Measurements from ENCODE around the gene NEURL3. TPM values are rescaled to one million over a fixed set of nuclear protein-coding genes. Genes with fewer than 3 reads are reported as not detected.
A peak's percentile ranks its signal among the peaks of the same experiment; 100 is the strongest.

The NEURL3 gene
- total and polyA plus RNA-seq, 2 of the 8 experiments (the other 6 are each of a cell fraction or from before 2014, with no cell fraction given): not detected

DNA sequence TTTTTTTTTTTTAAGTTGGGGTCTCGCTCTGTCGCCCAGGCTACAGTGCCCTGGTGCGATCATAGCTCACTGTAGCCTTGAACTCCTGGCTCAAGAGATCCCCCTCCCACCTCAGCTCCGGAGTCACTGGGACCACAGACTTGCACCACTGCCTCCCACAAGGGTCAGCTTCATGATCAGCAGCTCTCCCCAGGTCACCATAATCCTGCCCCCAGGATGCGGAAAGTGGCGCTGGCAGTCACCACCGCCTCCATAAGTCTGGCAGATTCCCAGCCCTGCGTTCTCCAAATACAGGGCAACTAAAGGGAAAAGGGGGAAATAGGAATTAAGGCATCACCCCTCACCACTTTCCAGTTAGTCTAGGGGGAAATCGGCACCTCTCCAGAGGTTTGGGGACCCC is 26.2 kb upstream of the NEURL3 start:
- Histone ChIP-seq H3K4me1 (replicated peaks in 1 of 4; ENCODE audit: control insufficient read depth in 3 of 4, insufficient read depth in 4 of 4, low read length in 3 of 4) (peaks cover 2 to 6% (median 3%) of the 10 kb centered on the region in 4 experiments), H3K23ac (ENCODE audit: insufficient read length) (no peak overlapping the region), H2BK5ac (ENCODE audit: low read depth, low read length) (no peak overlapping the region), H3K23me2 (ENCODE audit: low read depth, low read length) (peaks cover 8% of the 10 kb centered on the region; the same call in 1 of the 2 replicates), H3K27ac (ENCODE audit: low read depth, low read length) (no peak overlapping the region), H3K18ac (ENCODE audit: extremely low read depth, low read length) (no peak overlapping the region), H4K8ac (ENCODE audit: extremely low read depth, insufficient read depth, low read length) (no peak overlapping the region), H3K4ac (replicated peaks; ENCODE audit: insufficient read length, low read depth, low read length) (no peak overlapping the region), H3K79me2 (ENCODE audit: control insufficient read depth in 1 of 2, insufficient read depth in 2 of 2, low read length in 2 of 2) (no peaks in the 10 kb centered on the region), H2BK120ac (replicated peaks; ENCODE audit: low read depth, low read length) (no peak overlapping the region), H3K9me3 (ENCODE audit: insufficient read depth in 2 of 2, low read depth in 1 of 2, low read length in 1 of 2) (no peaks in the 10 kb centered on the region), H4K91ac (replicated peaks; ENCODE audit: insufficient read length, low read length) (no peak overlapping the region), H2BK20ac (ENCODE audit: low read length) (no peak overlapping the region), H2AFZ (ENCODE audit: low read length) (no peak overlapping the region), H3K14ac (ENCODE audit: insufficient read length) (no peak overlapping the region), H3K4me2 (ENCODE audit: insufficient read depth in 1 of 2, low read depth in 2 of 2, low read length in 2 of 2) (peak overlapping the region; percentile 73 to 94), H3K36me3 (ENCODE audit: control insufficient read depth in 2 of 4, insufficient read depth in 4 of 4, low read length in 3 of 4) (no peaks in the 10 kb centered on the region), H4K5ac (ENCODE audit: insufficient read length, low read depth, low read length) (no peak overlapping the region), H3K56ac (replicated peaks; ENCODE audit: insufficient read length, low read depth, low read length) (no peak overlapping the region), H2AK5ac (ENCODE audit: low read depth, low read length) (no peak overlapping the region), H2BK15ac (ENCODE audit: low read length) (0 out of 2 replicates have a peak overlapping the region, but pooled peaks have one; percentile 72), H3K9ac (replicated peaks in 1 of 4; ENCODE audit: extremely low read depth in 1 of 4, low read depth in 3 of 4, low read length in 3 of 4) (no peak overlapping the region), H2BK12ac (ENCODE audit: low read depth, low read length) (no peak overlapping the region), H3K4me3 (ENCODE audit: extremely low read depth in 1 of 4, insufficient read depth in 2 of 4, low read depth in 3 of 4, low read length in 4 of 4) (peak overlapping the region in 3 of 4 experiments; percentile 22 to 58 (median 40); a peak in 4 of 8 replicates), H4K20me1 (replicated peaks in 1 of 2; ENCODE audit: control insufficient read depth in 1 of 2, insufficient read depth in 2 of 2, low read length in 2 of 2) (no peaks in the 10 kb centered on the region), H3K79me1 (ENCODE audit: low read depth, low read length) (no peaks in the 10 kb centered on the region), H3K27me3 (replicated peaks in 1 of 4; ENCODE audit: control insufficient read depth in 3 of 4, extremely low read depth in 1 of 4, insufficient read depth in 3 of 4, low read length in 3 of 4) (peaks cover 0 to 22% (median 17%) of the 10 kb centered on the region in 4 experiments; a peak in 6 of 7 replicates)
- WGBS, 2 experiments (ENCODE audit: extremely low coverage in 1 of 2, insufficient coverage in 1 of 2, insufficient read length in 1 of 2, insufficient replicate concordance in 2 of 2, low coverage in 1 of 2, low lambda C conversion rate in 2 of 2, missing lambda C conversion rate in 1 of 2): 73% methylated on average over 9 of the region's 9 CpGs; no CpG with 5 or more reads in 1 of the 2 experiments
- CTCF ChIA-PET (ENCODE audit: partially characterized antibody): interaction anchor here (1.0 to 18.5 kb wide), 6 partner anchors 8 to 142 kb away, joined by 4 to 361 read pairs (median 14); no protein-coding TSS in a partner anchor
- no peak for DNase-seq (ENCODE audit: low read depth in 1 of 2, low spot score in 2 of 2)
- TF ChIP-seq BACH1 (IDR thresholded peaks at IDR 0.05; ENCODE audit: low read length): no peak
- TF ChIP-seq CTBP2 (IDR thresholded peaks at IDR 0.05; ENCODE audit: borderline replicate concordance, insufficient read depth, insufficient read length, low read length): no peak
- no peak for TF ChIP-seq TAF7 (optimal IDR thresholded peaks at IDR 0.05; ENCODE audit: borderline replicate concordance, low read depth, low read length)
- no peak for FAIRE-seq
- POLR2A ChIA-PET (ENCODE audit: partially characterized antibody): no interaction called here

Data from H1 (cell line).